Adipocyte (in vitro differentiated cells): ENCODE results near the gene CDC23.
"Not testable (repeated sequence)": the region's sequence is repeated elsewhere in the genome, so short reads cannot be mapped to it uniquely, and the experiment has no call there.

Source experiments
- DNase-seq: peaks from one replicate; pipeline ENCODE4 v3.0.0-alpha.2; 2015; ENCODE audit warnings: low read depth
- H3K27me3 ChIP-seq: replicated peaks from 2 replicates; pipeline ENCODE4 v1.7.0; 2013; ENCODE audit warnings: mild to moderate bottlenecking, low read length, moderate library complexity; ENCODE audit not compliant: control insufficient read depth, insufficient read depth
- H3K36me3 ChIP-seq: 2 replicates; pipeline ENCODE4 v1.7.0; 2013; ENCODE audit warnings: low read length, mild to moderate bottlenecking, moderate library complexity; ENCODE audit not compliant: control insufficient read depth, insufficient read depth, severe bottlenecking
- H3K4me1 ChIP-seq: 2 replicates; pipeline ENCODE4 v1.7.0; 2013; ENCODE audit warnings: mild to moderate bottlenecking, low read length, moderate library complexity; ENCODE audit not compliant: control insufficient read depth, insufficient read depth
- H3K4me3 ChIP-seq: 2 replicates; pipeline ENCODE4 v1.7.0; 2013; ENCODE audit warnings: mild to moderate bottlenecking, low read length, moderate library complexity
- H3K9ac ChIP-seq: 2 replicates; pipeline ENCODE4 v1.7.0; 2013; ENCODE audit warnings: mild to moderate bottlenecking, low read length, moderate library complexity
- H3K9me3 ChIP-seq: 2 replicates; pipeline ENCODE4 v1.7.0; 2013; ENCODE audit warnings: mild to moderate bottlenecking, low read length, moderate library complexity; ENCODE audit not compliant: control insufficient read depth

CDC23 gene

GRCh38 chr5:138170299-138170698 lies 42.8 kb downstream of the CDC23 start:
- H3K36me3 ChIP-seq = peaks cover 84% of the 10 kb centered on the region
- H3K4me1 ChIP-seq = no peaks in the 10 kb centered on the region
- H3K9ac ChIP-seq = no peak overlapping the region
- no peaks in the 10 kb centered on the region for H3K27me3 ChIP-seq
- no peak overlapping the region for H3K4me3 ChIP-seq
- no peaks in the 10 kb centered on the region for H3K9me3 ChIP-seq
- DNase-seq = no peak

- H3K27me3 ChIP-seq = no peaks in the 10 kb centered on the region
- H3K36me3 ChIP-seq = peaks cover 90% of the 10 kb centered on the region
- no peak overlapping the region for H3K4me3 ChIP-seq
- no peaks in the 10 kb centered on the region for H3K9me3 ChIP-seq
- H3K9ac ChIP-seq = no peak overlapping the region
- no peak for DNase-seq
- no peaks in the 10 kb centered on the region for H3K4me1 ChIP-seq
Measured at GRCh38 chr5:138169124-138169523, 44.0 kb downstream of the CDC23 start.

- no peak for DNase-seq
- Histone ChIP-seq H3K36me3 (peaks cover 100% of the 10 kb centered on the region), H3K4me3 (no peak overlapping the region), H3K9me3 (no peaks in the 10 kb centered on the region), H3K4me1 (no peaks in the 10 kb centered on the region), H3K9ac (no peak overlapping the region), H3K27me3 (no peaks in the 10 kb centered on the region)
Measured at GRCh38 chr5:138163721-138164120, 49.4 kb downstream of the CDC23 start.

- H3K36me3 ChIP-seq = peaks cover 95% of the 10 kb centered on the region
- H3K27me3 ChIP-seq = no peaks in the 10 kb centered on the region
- H3K4me3 ChIP-seq = no peak overlapping the region
- no peaks in the 10 kb centered on the region for H3K9me3 ChIP-seq
- H3K4me1 ChIP-seq = peaks cover 2% of the 10 kb centered on the region
- H3K9ac ChIP-seq = no peak overlapping the region
- DNase-seq = no peak
Measured at GRCh38 chr5:138160706-138161105, 52.4 kb downstream of the CDC23 start.

GRCh38 chr5:138159666-138160065 lies 53.5 kb downstream of the CDC23 start:
- no peaks in the 10 kb centered on the region for H3K27me3 ChIP-seq
- DNase-seq = no peak
- H3K36me3 ChIP-seq = peaks cover 85% of the 10 kb centered on the region
- no peak overlapping the region for H3K9ac ChIP-seq
- peaks cover 2% of the 10 kb centered on the region for H3K4me1 ChIP-seq
- H3K4me3 ChIP-seq = no peak overlapping the region
- no peaks in the 10 kb centered on the region for H3K9me3 ChIP-seq

GRCh38 chr5:138157626-138158025 lies 55.5 kb downstream of the CDC23 start:
- Histone ChIP-seq H3K27me3 (no peaks in the 10 kb centered on the region), H3K4me3 (no peak overlapping the region), H3K9me3 (no peaks in the 10 kb centered on the region), H3K36me3 (peaks cover 65% of the 10 kb centered on the region), H3K9ac (no peak overlapping the region), H3K4me1 (peaks cover 3% of the 10 kb centered on the region)
- no peak for DNase-seq

- H3K27me3 ChIP-seq, H3K4me3 ChIP-seq, H3K9ac ChIP-seq, DNase-seq, H3K9me3 ChIP-seq, H3K4me1 ChIP-seq: not testable (repeated sequence)
- peaks cover 48% of the 10 kb centered on the region for H3K36me3 ChIP-seq
Measured at GRCh38 chr5:138155977-138156376, 57.1 kb downstream of the CDC23 start.

- H3K36me3 ChIP-seq = no peaks in the 10 kb centered on the region
- no peak overlapping the region for H3K9ac ChIP-seq
- H3K27me3 ChIP-seq = no peaks in the 10 kb centered on the region
- DNase-seq = no peak
- no peak overlapping the region for H3K4me3 ChIP-seq
- peaks cover 6% of the 10 kb centered on the region for H3K4me1 ChIP-seq
- H3K9me3 ChIP-seq = no peaks in the 10 kb centered on the region
Measured at GRCh38 chr5:138149530-138149929, 63.6 kb downstream of the CDC23 start.

GRCh38 chr5:138148811-138149210 lies 64.3 kb downstream of the CDC23 start:
- H3K36me3 ChIP-seq = no peaks in the 10 kb centered on the region
- DNase-seq = peak; percentile 45

GRCh38 chr5:138143578-138143977 lies 69.5 kb downstream of the CDC23 start:
- not testable (repeated sequence) for H3K9ac ChIP-seq

More at GRCh38 chr5:138148811-138149210, 64.3 kb downstream of the CDC23 start:
- Histone ChIP-seq H3K9me3 (no peaks in the 10 kb centered on the region), H3K9ac (no peak overlapping the region), H3K27me3 (no peaks in the 10 kb centered on the region), H3K4me3 (no peak overlapping the region), H3K4me1 (peaks cover 6% of the 10 kb centered on the region)

GRCh38 chr5:138141734-138142133 lies 71.4 kb downstream of the CDC23 start:
- H3K36me3 ChIP-seq = no peaks in the 10 kb centered on the region
- DNase-seq = no peak

More at GRCh38 chr5:138143578-138143977, 69.5 kb downstream of the CDC23 start:
- not testable (repeated sequence) for DNase-seq, H3K4me3 ChIP-seq, H3K4me1 ChIP-seq, H3K9me3 ChIP-seq, H3K36me3 ChIP-seq, H3K27me3 ChIP-seq

GRCh38 chr5:138140268-138140667 lies 72.9 kb downstream of the CDC23 start:
- Histone ChIP-seq H3K4me3 (no peak overlapping the region), H3K4me1 (no peaks in the 10 kb centered on the region), H3K36me3 (no peaks in the 10 kb centered on the region), H3K27me3 (no peaks in the 10 kb centered on the region), H3K9me3 (no peaks in the 10 kb centered on the region), H3K9ac (no peak overlapping the region)
- DNase-seq = no peak

More at GRCh38 chr5:138141734-138142133, 71.4 kb downstream of the CDC23 start:
- Histone ChIP-seq H3K4me1 (no peaks in the 10 kb centered on the region), H3K27me3 (no peaks in the 10 kb centered on the region), H3K9ac (no peak overlapping the region), H3K4me3 (no peak overlapping the region), H3K9me3 (no peaks in the 10 kb centered on the region)
